IPS-NIHi7 (cell line): ENCODE measurements around the gene PCDHGA4.
A peak's percentile ranks its signal among the peaks of the same experiment; 100 is the strongest.
"Not testable (repeated sequence)": the region's sequence is repeated elsewhere in the genome, so short reads cannot be mapped to it uniquely, and the experiment has no call there.

Experiments used
- DNase-seq: peaks from one replicate; pipeline ENCODE4 v3.0.0; 2012; ENCODE audit warnings: mixed read lengths; ENCODE audit errors: extremely low spot score

PCDHGA4 gene

GRCh38 chr5:141384471-141385267 is 29.8 kb downstream of the PCDHGA4 start:
- no peak for DNase-seq

DNA sequence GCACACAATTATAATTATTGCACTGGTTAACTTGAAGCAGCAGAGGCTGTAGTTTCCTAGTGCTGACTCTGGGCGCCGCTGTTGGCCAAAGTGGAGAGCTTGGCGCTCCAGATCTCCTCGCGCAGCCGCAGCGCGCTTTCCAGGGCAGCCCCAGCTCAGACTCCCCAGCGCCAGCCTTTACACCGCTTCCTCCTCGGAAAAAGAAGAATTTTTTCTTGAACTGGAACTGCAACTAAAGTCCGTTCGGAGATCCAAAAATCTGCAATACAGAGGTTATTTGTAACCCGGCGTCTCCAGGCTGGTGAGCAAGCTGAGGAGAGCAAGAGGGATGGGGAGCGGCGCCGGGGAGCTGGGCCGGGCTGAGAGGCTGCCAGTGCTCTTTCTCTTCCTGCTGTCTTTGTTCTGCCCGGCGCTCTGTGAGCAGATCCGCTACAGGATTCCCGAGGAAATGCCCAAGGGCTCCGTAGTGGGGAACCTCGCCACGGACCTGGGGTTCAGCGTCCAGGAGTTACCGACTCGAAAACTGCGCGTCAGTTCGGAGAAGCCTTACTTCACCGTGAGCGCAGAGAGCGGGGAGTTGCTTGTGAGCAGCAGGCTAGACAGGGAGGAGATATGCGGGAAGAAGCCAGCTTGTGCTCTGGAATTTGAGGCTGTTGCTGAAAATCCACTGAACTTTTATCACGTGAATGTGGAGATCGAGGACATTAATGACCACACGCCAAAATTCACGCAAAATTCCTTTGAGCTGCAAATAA is 32.9 kb downstream of the PCDHGA4 start, which contains the start of gene PCDHGB4:
Gene PCDHGB4, plus strand, starts transcription at position 142 of the 755 bp plus-strand sequence. Its CDS starts 187 bp downstream, at position 329.
- peak; percentile 58 for DNase-seq

GRCh38 chr5:141388661-141389060 is 33.8 kb downstream of the PCDHGA4 start:
- DNase-seq = no peak

DNA sequence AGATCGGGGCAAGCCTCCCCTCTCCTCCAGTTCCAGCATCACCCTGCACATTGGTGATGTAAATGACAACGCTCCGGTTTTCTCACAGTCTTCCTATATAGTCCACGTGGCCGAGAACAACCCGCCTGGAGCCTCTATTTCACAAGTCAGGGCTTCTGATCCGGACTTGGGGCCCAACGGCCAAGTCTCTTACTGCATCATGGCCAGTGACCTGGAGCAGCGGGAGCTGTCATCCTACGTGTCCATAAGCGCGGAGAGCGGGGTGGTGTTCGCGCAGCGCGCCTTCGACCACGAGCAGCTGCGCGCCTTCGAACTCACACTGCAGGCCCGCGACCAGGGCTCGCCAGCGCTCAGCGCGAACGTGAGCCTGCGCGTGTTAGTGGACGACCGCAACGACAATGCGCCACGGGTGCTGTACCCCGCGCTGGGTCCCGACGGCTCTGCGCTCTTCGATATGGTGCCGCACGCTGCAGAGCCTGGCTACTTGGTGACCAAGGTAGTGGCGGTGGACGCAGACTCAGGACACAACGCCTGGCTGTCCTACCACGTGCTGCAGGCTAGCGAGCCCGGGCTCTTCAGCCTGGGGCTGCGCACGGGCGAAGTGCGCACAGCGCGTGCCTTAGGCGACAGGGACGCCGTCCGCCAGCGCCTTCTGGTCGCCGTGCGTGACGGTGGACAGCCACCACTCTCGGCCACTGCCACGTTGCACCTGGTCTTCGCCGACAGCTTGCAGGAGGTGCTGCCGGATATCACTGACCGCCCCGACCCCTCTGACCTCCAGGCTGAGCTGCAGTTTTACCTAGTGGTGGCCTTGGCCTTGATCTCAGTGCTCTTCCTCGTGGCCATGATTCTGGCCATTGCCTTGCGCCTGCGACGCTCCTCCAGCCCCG is 34.6 kb downstream of the PCDHGA4 start:
- no peak for DNase-seq

- no peak for DNase-seq
Measured at GRCh38 chr5:141392429-141393198, 37.8 kb downstream of the PCDHGA4 start, which contains the start of gene PCDHGA8. Gene PCDHGA8 (plus strand): TSS chr5:141392633. CDS start chr5:141392814, 181 bp downstream.

DNA sequence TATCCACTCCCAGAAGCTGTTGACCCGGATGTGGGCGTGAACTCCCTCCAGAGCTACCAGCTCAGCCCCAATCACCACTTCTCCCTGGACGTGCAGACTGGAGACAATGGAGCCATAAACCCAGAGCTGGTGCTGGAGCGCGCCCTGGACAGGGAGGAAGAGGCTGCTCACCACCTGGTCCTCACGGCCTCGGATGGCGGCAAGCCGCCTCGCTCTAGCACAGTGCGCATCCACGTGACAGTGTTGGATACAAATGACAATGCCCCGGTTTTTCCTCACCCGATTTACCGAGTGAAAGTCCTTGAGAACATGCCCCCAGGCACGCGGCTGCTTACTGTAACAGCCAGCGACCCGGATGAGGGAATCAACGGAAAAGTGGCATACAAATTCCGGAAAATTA is 38.4 kb downstream of the PCDHGA4 start:
- DNase-seq = no peak

DNA sequence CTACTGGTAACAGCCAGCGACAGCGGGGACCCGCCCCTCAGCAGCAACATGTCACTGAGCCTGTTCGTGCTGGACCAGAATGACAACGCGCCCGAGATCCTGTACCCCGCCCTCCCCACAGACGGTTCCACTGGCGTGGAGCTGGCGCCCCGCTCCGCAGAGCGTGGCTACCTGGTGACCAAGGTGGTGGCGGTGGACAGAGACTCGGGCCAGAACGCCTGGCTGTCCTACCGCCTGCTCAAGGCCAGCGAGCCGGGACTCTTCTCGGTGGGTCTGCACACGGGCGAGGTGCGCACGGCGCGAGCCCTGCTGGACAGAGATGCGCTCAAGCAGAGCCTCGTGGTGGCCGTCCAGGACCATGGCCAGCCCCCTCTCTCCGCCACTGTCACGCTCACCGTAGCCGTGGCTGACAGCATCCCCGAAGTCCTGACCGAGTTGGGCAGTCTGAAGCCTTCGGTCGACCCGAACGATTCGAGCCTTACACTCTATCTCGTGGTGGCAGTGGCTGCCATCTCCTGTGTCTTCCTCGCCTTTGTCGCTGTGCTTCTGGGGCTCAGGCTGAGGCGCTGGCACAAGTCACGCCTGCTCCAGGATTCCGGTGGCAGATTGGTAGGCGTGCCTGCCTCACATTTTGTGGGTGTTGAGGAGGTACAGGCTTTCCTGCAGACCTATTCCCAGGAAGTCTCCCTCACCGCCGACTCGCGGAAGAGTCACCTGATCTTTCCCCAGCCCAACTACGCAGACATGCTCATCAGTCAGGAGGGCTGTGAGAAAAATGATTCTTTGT is 39.8 kb downstream of the PCDHGA4 start:
- DNase-seq = not testable (repeated sequence)

GRCh38 chr5:141397756-141398551 is 43.1 kb downstream of the PCDHGA4 start, which contains the start of gene PCDHGB5:
Gene PCDHGB5 (plus strand): TSS chr5:141397947. CDS start chr5:141398128, 181 bp downstream.
- not testable (repeated sequence) for DNase-seq

- no peak for DNase-seq
Measured at GRCh38 chr5:141398608-141399007, 43.8 kb downstream of the PCDHGA4 start.

DNA sequence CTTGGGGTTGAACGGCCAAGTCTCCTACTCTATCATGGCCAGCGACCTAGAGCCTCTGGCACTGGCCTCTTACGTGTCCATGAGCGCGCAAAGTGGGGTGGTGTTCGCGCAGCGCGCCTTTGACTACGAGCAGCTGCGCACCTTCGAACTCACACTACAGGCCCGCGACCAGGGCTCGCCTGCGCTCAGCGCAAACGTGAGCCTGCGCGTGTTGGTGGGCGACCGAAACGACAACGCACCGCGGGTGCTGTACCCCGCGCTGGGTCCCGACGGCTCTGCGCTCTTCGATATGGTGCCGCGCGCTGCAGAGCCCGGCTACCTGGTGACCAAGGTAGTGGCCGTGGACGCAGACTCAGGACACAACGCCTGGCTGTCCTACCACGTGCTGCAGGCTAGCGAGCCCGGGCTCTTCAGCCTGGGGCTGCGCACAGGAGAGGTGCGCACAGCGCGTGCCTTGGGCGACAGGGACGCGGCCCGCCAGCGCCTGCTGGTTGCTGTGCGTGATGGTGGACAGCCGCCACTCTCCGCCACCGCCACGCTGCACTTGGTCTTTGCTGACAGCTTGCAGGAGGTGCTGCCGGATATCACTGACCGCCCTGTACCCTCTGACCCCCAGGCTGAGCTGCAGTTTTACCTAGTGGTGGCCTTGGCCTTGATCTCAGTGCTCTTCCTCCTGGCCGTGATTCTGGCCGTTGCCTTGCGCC is 44.9 kb downstream of the PCDHGA4 start:
- no peak for DNase-seq

GRCh38 chr5:141402553-141403243 is 47.9 kb downstream of the PCDHGA4 start, which contains the start of gene PCDHGA9:
Gene PCDHGA9 (plus strand): TSS chr5:141402778. CDS start chr5:141402953, 175 bp downstream.
- peak; percentile 17 for DNase-seq

GRCh38 chr5:141403387-141403786 is 48.6 kb downstream of the PCDHGA4 start:
- no peak for DNase-seq
